KMS-11 (cell line): ENCODE results near the gene FAM193A.

Experiments used
- H2AFZ ChIP-seq: fragments of 200-600 bp; sonication (generic); 2 replicates; pipeline ENCODE4 v1.6.1; 2016; ENCODE audit warnings: antibody characterized with exemption, mixed run types, low read depth
- H3K27ac ChIP-seq: fragments of 200-600 bp; sonication (generic); 2 replicates; pipeline ENCODE4 v1.6.1; 2016; ENCODE audit warnings: mild to moderate bottlenecking, mixed run types
- H3K27me3 ChIP-seq: fragments of 200-600 bp; sonication (generic); 2 replicates; pipeline ENCODE4 v1.6.1; 2017; ENCODE audit warnings: mild to moderate bottlenecking, low read depth, mixed run types, moderate library complexity; ENCODE audit not compliant: insufficient read depth
- H3K36me3 ChIP-seq: fragments of 200-600 bp; sonication (generic); 2 replicates; pipeline ENCODE4 v1.6.1; 2017; ENCODE audit warnings: mild to moderate bottlenecking, mixed run types; ENCODE audit not compliant: insufficient read depth
- H3K4me1 ChIP-seq: fragments of 200-600 bp; sonication (generic); 2 replicates; pipeline ENCODE4 v1.6.1; 2016; ENCODE audit warnings: mild to moderate bottlenecking, low read depth, mixed run types; ENCODE audit not compliant: poor library complexity, severe bottlenecking
- H3K4me2 ChIP-seq: fragments of 200-600 bp; sonication (generic); 2 replicates; pipeline ENCODE4 v1.7.0; 2016; ENCODE audit warnings: mild to moderate bottlenecking, mixed run types
- H3K4me3 ChIP-seq: fragments of 200-600 bp; sonication (generic); IDR thresholded peaks from 2 replicates; pipeline ENCODE4 v1.6.1; 2017; ENCODE audit warnings: low read depth, low read length, mixed read lengths; ENCODE audit not compliant: insufficient read depth
- H3K79me2 ChIP-seq: fragments of 200-600 bp; sonication (generic); 2 replicates; pipeline ENCODE4 v1.6.1; 2016; ENCODE audit warnings: low read depth, mixed run types; ENCODE audit not compliant: insufficient read depth
- H3K9ac ChIP-seq: fragments of 200-600 bp; sonication (generic); 2 replicates; pipeline ENCODE4 v1.6.1; 2016; ENCODE audit warnings: mild to moderate bottlenecking, mixed run types
- H4K20me1 ChIP-seq: fragments of 200-600 bp; sonication (generic); 2 replicates; pipeline ENCODE4 v1.6.1; 2016; ENCODE audit warnings: mild to moderate bottlenecking, mixed run types; ENCODE audit not compliant: insufficient read depth
- CTCF ChIP-seq: fragments of 200-600 bp; sonication (generic); conservative IDR thresholded peaks from 2 replicates; pipeline ENCODE4 v1.6.1; 2017; ENCODE audit warnings: low read depth, mild to moderate bottlenecking, antibody characterized with exemption, low read length, moderate library complexity, mixed read lengths

Gene FAM193A

GRCh38 chr4:2503809-2504208, 32.6 kb upstream of the FAM193A start:
- no peak overlapping the region for H3K4me3 ChIP-seq
- H3K9ac ChIP-seq, result no peak overlapping the region

GRCh38 chr4:2507259-2507658, 29.2 kb upstream of the FAM193A start:
- Histone ChIP-seq H3K36me3 (no peaks in the 10 kb centered on the region), H2AFZ (no peak overlapping the region), H3K79me2 (no peaks in the 10 kb centered on the region), H3K27ac (no peak overlapping the region), H3K27me3 (no peaks in the 10 kb centered on the region), H3K9ac (no peak overlapping the region), H3K4me2 (no peak overlapping the region), H4K20me1 (no peaks in the 10 kb centered on the region), H3K4me1 (no peaks in the 10 kb centered on the region), H3K4me3 (no peak overlapping the region)
- TF ChIP-seq CTCF, result no peak

More at GRCh38 chr4:2503809-2504208, 32.6 kb upstream of the FAM193A start:
- TF ChIP-seq CTCF, result no peak
- H3K36me3 ChIP-seq, result no peaks in the 10 kb centered on the region
- no peaks in the 10 kb centered on the region for H3K79me2 ChIP-seq
- no peak overlapping the region for H3K4me2 ChIP-seq
- H4K20me1 ChIP-seq, result no peaks in the 10 kb centered on the region
- H3K27ac ChIP-seq, result no peak overlapping the region
- no peak overlapping the region for H2AFZ ChIP-seq
- no peaks in the 10 kb centered on the region for H3K27me3 ChIP-seq
- H3K4me1 ChIP-seq, result no peaks in the 10 kb centered on the region

GRCh38 chr4:2507855-2508254, 28.6 kb upstream of the FAM193A start:
- Histone ChIP-seq H3K79me2 (no peaks in the 10 kb centered on the region), H3K4me2 (no peak overlapping the region), H3K27me3 (no peaks in the 10 kb centered on the region), H4K20me1 (no peaks in the 10 kb centered on the region), H3K27ac (no peak overlapping the region), H2AFZ (no peak overlapping the region), H3K4me3 (no peak overlapping the region), H3K9ac (no peak overlapping the region), H3K4me1 (no peaks in the 10 kb centered on the region), H3K36me3 (no peaks in the 10 kb centered on the region)
- TF ChIP-seq CTCF, result no peak

GRCh38 chr4:2510351-2511259, 25.8 kb upstream of the FAM193A start:
- no peaks in the 10 kb centered on the region for H3K36me3 ChIP-seq
- no peak overlapping the region for H3K4me2 ChIP-seq
- no peaks in the 10 kb centered on the region for H3K4me1 ChIP-seq
- H3K27me3 ChIP-seq, result no peaks in the 10 kb centered on the region
- no peak overlapping the region for H3K4me3 ChIP-seq
- no peaks in the 10 kb centered on the region for H3K79me2 ChIP-seq
- H2AFZ ChIP-seq, result no peak overlapping the region
- no peak for TF ChIP-seq CTCF
- no peak overlapping the region for H3K27ac ChIP-seq
- H3K9ac ChIP-seq, result no peak overlapping the region
- no peaks in the 10 kb centered on the region for H4K20me1 ChIP-seq
